ENCODE results near the gene CDH26.

Gene CDH26

GRCh38 chr20:60058879-60059278 is 100.7 kb downstream of the CDH26 start:
- Histone ChIP-seq H3K27ac (ENCODE audit: low read depth in 2 of 2, low read length in 2 of 2) (no peak overlapping the region), H3K36me3 (ENCODE audit: control insufficient read depth in 2 of 2, insufficient read depth in 2 of 2, low read length in 2 of 2) (no peaks in the 10 kb centered on the region), H3K9me3 (ENCODE audit: control insufficient read depth in 2 of 2, low read length in 2 of 2) (no peaks in the 10 kb centered on the region), H3K9ac (ENCODE audit: low read depth in 1 of 2, low read length in 2 of 2) (no peak overlapping the region), H3K4me1 (ENCODE audit: control insufficient read depth in 2 of 2, insufficient read depth in 2 of 2, low read length in 2 of 2) (no peaks in the 10 kb centered on the region), H3K4me3 (ENCODE audit: low read length in 2 of 2) (no peak overlapping the region), H3K27me3 (ENCODE audit: control insufficient read depth in 2 of 2, insufficient read depth in 2 of 2, low read length in 2 of 2) (peaks cover 0 to 6% of the 10 kb centered on the region in 2 donors)

- H3K9ac ChIP-seq (ENCODE audit: low read depth in 1 of 2, low read length in 2 of 2), result no peak overlapping the region
- no peaks in the 10 kb centered on the region for H3K36me3 ChIP-seq (ENCODE audit: control insufficient read depth in 2 of 2, insufficient read depth in 2 of 2, low read length in 2 of 2)
- H3K27me3 ChIP-seq (ENCODE audit: control insufficient read depth in 2 of 2, insufficient read depth in 2 of 2, low read length in 2 of 2), result peaks cover 0 to 2% of the 10 kb centered on the region in 2 donors
- H3K4me1 ChIP-seq (ENCODE audit: control insufficient read depth in 2 of 2, insufficient read depth in 2 of 2, low read length in 2 of 2), result no peaks in the 10 kb centered on the region
- no peaks in the 10 kb centered on the region for H3K9me3 ChIP-seq (ENCODE audit: control insufficient read depth in 2 of 2, low read length in 2 of 2)
- H3K4me3 ChIP-seq (ENCODE audit: low read length in 2 of 2), result no peak overlapping the region
- no peak overlapping the region for H3K27ac ChIP-seq (ENCODE audit: low read depth in 2 of 2, low read length in 2 of 2)
Measured at GRCh38 chr20:60060006-60060557, 101.9 kb downstream of the CDH26 start.

GRCh38 chr20:60060593-60060992 is 102.4 kb downstream of the CDH26 start:
- no peaks in the 10 kb centered on the region for H3K4me1 ChIP-seq (ENCODE audit: control insufficient read depth in 2 of 2, insufficient read depth in 2 of 2, low read length in 2 of 2)
- no peaks in the 10 kb centered on the region for H3K36me3 ChIP-seq (ENCODE audit: control insufficient read depth in 2 of 2, insufficient read depth in 2 of 2, low read length in 2 of 2)
- H3K4me3 ChIP-seq (ENCODE audit: low read length in 2 of 2), result no peak overlapping the region
- H3K27me3 ChIP-seq (ENCODE audit: control insufficient read depth in 2 of 2, insufficient read depth in 2 of 2, low read length in 2 of 2), result peaks cover 0 to 2% of the 10 kb centered on the region in 2 donors
- H3K9ac ChIP-seq (ENCODE audit: low read depth in 1 of 2, low read length in 2 of 2), result no peak overlapping the region
- no peaks in the 10 kb centered on the region for H3K9me3 ChIP-seq (ENCODE audit: control insufficient read depth in 2 of 2, low read length in 2 of 2)
- H3K27ac ChIP-seq (ENCODE audit: low read depth in 2 of 2, low read length in 2 of 2), result no peak overlapping the region

GRCh38 chr20:60062431-60063047 is 104.3 kb downstream of the CDH26 start:
- no peak overlapping the region for H3K4me3 ChIP-seq (ENCODE audit: low read length in 2 of 2)
- H3K4me1 ChIP-seq (ENCODE audit: control insufficient read depth in 2 of 2, insufficient read depth in 2 of 2, low read length in 2 of 2), result no peaks in the 10 kb centered on the region
- H3K27me3 ChIP-seq (ENCODE audit: control insufficient read depth in 2 of 2, insufficient read depth in 2 of 2, low read length in 2 of 2), result no peaks in the 10 kb centered on the region
- H3K9ac ChIP-seq (ENCODE audit: low read depth in 1 of 2, low read length in 2 of 2), result no peak overlapping the region
- H3K27ac ChIP-seq (ENCODE audit: low read depth in 2 of 2, low read length in 2 of 2), result no peak overlapping the region
- no peaks in the 10 kb centered on the region for H3K36me3 ChIP-seq (ENCODE audit: control insufficient read depth in 2 of 2, insufficient read depth in 2 of 2, low read length in 2 of 2)
- no peaks in the 10 kb centered on the region for H3K9me3 ChIP-seq (ENCODE audit: control insufficient read depth in 2 of 2, low read length in 2 of 2)

- no peaks in the 10 kb centered on the region for H3K27me3 ChIP-seq (ENCODE audit: control insufficient read depth in 2 of 2, insufficient read depth in 2 of 2, low read length in 2 of 2)
- H3K27ac ChIP-seq (ENCODE audit: low read depth in 2 of 2, low read length in 2 of 2), result no peak overlapping the region
- H3K9me3 ChIP-seq (ENCODE audit: control insufficient read depth in 2 of 2, low read length in 2 of 2), result no peaks in the 10 kb centered on the region
- no peak overlapping the region for H3K4me3 ChIP-seq (ENCODE audit: low read length in 2 of 2)
- H3K9ac ChIP-seq (ENCODE audit: low read depth in 1 of 2, low read length in 2 of 2), result no peak overlapping the region
- no peaks in the 10 kb centered on the region for H3K36me3 ChIP-seq (ENCODE audit: control insufficient read depth in 2 of 2, insufficient read depth in 2 of 2, low read length in 2 of 2)
- H3K4me1 ChIP-seq (ENCODE audit: control insufficient read depth in 2 of 2, insufficient read depth in 2 of 2, low read length in 2 of 2), result no peaks in the 10 kb centered on the region
Measured at GRCh38 chr20:60063048-60063451, 104.8 kb downstream of the CDH26 start.

- no peaks in the 10 kb centered on the region for H3K36me3 ChIP-seq (ENCODE audit: control insufficient read depth in 2 of 2, insufficient read depth in 2 of 2, low read length in 2 of 2)
- H3K4me1 ChIP-seq (ENCODE audit: control insufficient read depth in 2 of 2, insufficient read depth in 2 of 2, low read length in 2 of 2), result no peaks in the 10 kb centered on the region
- H3K9ac ChIP-seq (ENCODE audit: low read depth in 1 of 2, low read length in 2 of 2), result no peak overlapping the region
- H3K27me3 ChIP-seq (ENCODE audit: control insufficient read depth in 2 of 2, insufficient read depth in 2 of 2, low read length in 2 of 2), result no peaks in the 10 kb centered on the region
- H3K4me3 ChIP-seq (ENCODE audit: low read length in 2 of 2), result no peak overlapping the region
- H3K9me3 ChIP-seq (ENCODE audit: control insufficient read depth in 2 of 2, low read length in 2 of 2), result no peaks in the 10 kb centered on the region
- H3K27ac ChIP-seq (ENCODE audit: low read depth in 2 of 2, low read length in 2 of 2), result no peak overlapping the region
Measured at GRCh38 chr20:60063739-60064380, 105.6 kb downstream of the CDH26 start.

Data from mucosa of rectum (tissue), 2 donors.